NT2/D1 (cell line): Measurements from ENCODE around the gene FIBCD1.
"Not testable (repeated sequence)": the region's sequence is repeated elsewhere in the genome, so short reads cannot be mapped to it uniquely, and the experiment has no call there.

Experiments used
- SUZ12 ChIP-seq: IDR thresholded peaks from 2 replicates; pipeline ENCODE4 v1.6.1; 2011; ENCODE audit not compliant: insufficient read length, insufficient read depth; ENCODE audit errors: extremely low read depth
- ZNF274 ChIP-seq: IDR thresholded peaks from 2 replicates; pipeline ENCODE4 v1.6.1; 2011; ENCODE audit warnings: mild to moderate bottlenecking, low read depth, low read length

GRCh38 chr9:130958564-130958963, 19.5 kb upstream of the FIBCD1 start:
- not testable (repeated sequence) for TF ChIP-seq SUZ12, ZNF274
